T47D (cell line): ENCODE measurements around the gene ZNF638.

Experiments used
- DNase-seq, 2 experiments: peaks; one replicate each; pipeline versions ENCODE4 v3.0.0 to v3.0.0-alpha.2; 2011 to 2012; ENCODE audit warnings: low read depth in 1 of 2, low spot score in 1 of 2
- JUND ChIP-seq: IDR thresholded peaks from 2 replicates; pipeline ENCODE4 v1.6.1; 2012; ENCODE audit warnings: low read depth
- in situ Hi-C: cut with HindIII; loops from 2 replicates; pipeline ENCODE4 v1.10.0; 2016; ENCODE audit warnings: low sequenced_read_pairs, low pct_unique_long_range_greater_than_20kb

Gene ZNF638

DNA sequence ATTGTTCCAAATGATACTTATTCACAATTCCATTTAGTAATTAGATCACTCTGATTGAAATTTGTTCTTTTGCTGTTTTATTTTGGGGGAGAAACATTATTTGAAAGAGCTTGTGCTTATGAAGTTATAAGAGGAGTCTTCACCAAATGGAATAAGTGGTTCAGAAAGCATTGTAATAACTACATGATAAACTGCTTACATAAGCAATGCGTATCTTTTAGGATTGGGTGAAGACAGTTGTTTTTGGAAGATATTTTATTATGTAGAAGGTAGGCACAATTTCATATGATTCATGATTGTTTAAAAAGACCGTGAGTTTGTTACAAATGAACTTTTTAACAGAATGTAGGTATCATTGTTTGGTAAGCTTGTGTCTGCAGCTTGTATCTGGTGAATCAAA is 14.5 kb downstream of the ZNF638 start:
- TF ChIP-seq JUND: no peak
- in situ Hi-C loops: no loop called here
- DNase-seq: no peak

DNA sequence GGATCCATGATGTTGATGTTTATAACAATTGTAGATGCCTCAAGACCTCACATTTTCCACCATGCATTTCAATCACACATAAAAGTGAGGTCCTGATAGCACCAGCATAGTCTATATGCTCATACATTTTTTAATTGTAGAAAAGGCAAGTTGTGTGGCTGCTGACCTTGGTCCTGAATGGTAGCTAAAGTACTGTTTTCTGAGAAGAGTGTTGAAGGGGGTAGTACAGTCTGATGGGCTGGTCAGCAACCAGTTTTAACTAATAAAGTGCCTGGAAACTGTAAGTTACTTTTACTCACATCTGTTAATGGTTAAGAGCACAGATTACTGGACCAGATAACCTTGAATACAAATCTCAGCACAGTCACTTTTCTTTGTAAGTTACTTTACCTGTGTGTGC is 15.9 kb downstream of the ZNF638 start:
- no peak for TF ChIP-seq JUND
- in situ Hi-C loops: no loop called here
- peak in 1 of 2 experiments; percentile 27 for DNase-seq

- TF ChIP-seq JUND: no peak
- in situ Hi-C loops: no loop called here
- DNase-seq: peak in 1 of 2 experiments; percentile 58
Measured at GRCh38 chr2:71348302-71348701, 16.7 kb downstream of the ZNF638 start.

DNA sequence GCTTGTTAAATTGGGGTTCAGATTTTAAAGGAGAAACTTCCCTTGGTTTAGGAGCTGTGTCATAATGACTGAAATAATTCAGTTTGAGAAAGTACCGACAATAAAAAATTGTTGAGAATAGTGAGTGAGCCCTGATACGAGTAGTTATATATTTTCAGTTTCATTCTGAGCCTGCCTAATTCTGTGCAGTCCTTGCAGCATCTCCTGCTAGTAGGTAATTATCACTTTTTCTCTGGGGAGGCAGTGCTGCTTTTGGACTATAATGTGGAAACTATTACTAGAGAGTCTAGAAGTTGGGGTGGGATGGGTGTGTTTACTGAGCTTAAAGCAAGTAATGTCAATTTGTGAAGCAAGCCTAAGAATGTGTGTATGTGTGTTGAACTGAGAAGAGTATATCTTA is 21.7 kb downstream of the ZNF638 start:
- in situ Hi-C loops: no loop called here
- DNase-seq: no peak
- TF ChIP-seq JUND: no peak

GRCh38 chr2:71358931-71359671 is 27.5 kb downstream of the ZNF638 start:
- in situ Hi-C loops: no loop called here
- no peak for TF ChIP-seq JUND
- no peak for DNase-seq

DNA sequence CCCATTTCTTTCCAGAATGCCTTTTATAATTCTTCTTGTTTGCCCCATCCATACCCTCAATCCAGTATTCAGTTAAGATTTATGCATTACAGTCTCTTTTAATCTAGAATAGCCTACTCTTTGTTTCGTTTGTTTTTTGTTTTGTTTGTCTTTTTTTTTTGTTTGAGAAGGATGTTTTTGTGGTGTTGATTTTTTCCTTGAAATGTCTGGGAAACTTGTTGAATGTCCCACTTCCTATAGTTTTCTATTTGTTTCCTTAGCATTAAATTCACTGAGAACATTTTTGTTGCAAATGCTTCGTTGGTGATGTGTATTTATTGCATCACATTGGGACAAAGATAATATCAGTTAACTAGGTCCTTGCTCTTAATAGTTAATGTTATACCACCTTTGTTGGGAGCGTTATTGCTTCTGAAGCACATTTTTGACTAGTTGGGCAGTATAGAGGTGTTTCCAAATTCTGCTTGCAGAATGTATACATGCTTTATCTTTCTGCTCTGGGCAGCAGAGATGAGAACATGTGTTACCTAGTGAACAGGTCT is 28.9 kb downstream of the ZNF638 start:
- no peak for TF ChIP-seq JUND
- in situ Hi-C loops: no loop called here
- DNase-seq: no peak

DNA sequence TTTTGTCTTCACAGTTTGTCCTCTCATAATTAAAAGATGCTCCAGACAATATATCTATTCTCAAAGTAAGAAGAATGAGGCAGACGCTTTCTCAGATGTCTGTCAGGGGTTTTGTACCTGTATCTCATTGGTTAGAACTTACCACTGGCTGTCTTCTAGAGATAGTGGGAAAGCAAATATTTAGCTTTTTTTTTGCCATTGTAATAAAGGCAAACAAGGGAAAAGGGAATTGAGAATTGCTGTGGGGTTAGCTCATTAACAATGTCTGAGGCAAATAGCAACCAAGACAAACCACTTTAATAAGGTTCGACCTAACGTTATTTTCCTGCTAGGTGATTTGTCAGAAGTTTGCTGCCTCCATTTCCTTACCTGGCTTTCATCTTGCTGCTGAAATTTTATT is 30.0 kb downstream of the ZNF638 start:
- no peak for TF ChIP-seq JUND
- no peak for DNase-seq
- in situ Hi-C loops: no loop called here

- in situ Hi-C loops: no loop called here
- TF ChIP-seq JUND: no peak
- DNase-seq: no peak
Measured at GRCh38 chr2:71362447-71362846, 30.9 kb downstream of the ZNF638 start.

DNA sequence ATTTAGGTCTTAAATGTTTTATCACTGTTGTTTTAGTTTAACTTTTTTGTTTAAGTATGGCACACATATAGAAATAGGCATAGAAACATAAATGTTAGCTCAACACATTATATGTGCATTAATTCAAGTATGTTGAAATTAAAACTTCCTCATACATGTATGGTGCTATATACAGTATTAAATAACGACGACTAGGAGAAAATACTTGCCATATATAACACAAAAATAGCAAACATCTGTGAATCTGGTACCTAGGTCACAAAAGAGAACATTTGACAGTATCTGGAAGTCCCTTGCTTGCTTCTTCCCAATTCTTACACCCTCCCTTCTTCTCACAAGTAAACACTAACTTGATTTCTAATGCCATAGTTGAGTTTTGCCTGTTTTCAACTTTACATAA is 38.4 kb downstream of the ZNF638 start:
- no peak for TF ChIP-seq JUND

GRCh38 chr2:71372042-71372441 is 40.5 kb downstream of the ZNF638 start:
- TF ChIP-seq JUND: no peak
- DNase-seq: no peak
- in situ Hi-C loops: no loop called here

More for the DNA sequence above, 38.4 kb downstream of the ZNF638 start:
- in situ Hi-C loops: no loop called here
- DNase-seq: no peak

DNA sequence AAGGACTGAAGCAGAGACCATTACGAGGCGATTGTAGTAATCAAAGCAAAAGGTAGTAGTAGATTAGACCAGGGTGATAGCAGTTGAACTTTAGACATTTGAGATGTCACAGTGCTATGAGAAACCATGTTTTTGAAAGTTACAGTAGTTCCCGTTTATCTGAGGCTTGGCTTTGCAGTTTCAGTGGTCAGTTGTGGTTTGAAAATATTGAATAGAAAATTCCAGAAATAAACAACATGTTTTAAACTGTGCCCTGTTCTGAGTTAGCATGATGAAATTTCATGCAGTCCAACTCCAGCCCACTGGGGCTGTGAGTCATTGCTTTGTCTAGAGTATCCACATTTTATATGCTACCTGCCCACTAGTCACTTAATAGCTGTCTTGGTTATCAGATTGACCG is 47.5 kb downstream of the ZNF638 start:
- DNase-seq: no peak
- in situ Hi-C loops: no loop called here

GRCh38 chr2:71380665-71381064 is 49.1 kb downstream of the ZNF638 start:
- TF ChIP-seq JUND: no peak
- no peak for DNase-seq
- in situ Hi-C loops: no loop called here

More for the DNA sequence above, 47.5 kb downstream of the ZNF638 start:
- TF ChIP-seq JUND: no peak

DNA sequence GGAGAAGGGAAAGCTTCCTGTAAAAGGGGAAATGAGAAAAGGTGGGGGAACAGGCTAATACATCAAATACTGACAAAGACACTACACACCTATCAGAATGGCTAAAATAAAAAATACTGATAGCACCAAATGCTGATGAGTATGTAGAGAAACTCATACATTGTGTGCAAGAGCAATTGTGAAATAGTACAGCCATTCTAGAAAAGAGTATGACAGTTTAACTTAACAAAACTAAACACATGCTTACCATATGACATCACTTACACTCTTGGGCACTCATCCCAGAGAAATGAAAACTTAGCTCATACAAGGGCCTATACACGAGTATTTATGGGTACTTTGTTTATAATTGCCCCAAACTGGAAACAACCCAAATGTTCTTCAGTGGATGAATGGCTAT is 53.4 kb downstream of the ZNF638 start:
- no peak for DNase-seq
- in situ Hi-C loops: no loop called here
- no peak for TF ChIP-seq JUND

DNA sequence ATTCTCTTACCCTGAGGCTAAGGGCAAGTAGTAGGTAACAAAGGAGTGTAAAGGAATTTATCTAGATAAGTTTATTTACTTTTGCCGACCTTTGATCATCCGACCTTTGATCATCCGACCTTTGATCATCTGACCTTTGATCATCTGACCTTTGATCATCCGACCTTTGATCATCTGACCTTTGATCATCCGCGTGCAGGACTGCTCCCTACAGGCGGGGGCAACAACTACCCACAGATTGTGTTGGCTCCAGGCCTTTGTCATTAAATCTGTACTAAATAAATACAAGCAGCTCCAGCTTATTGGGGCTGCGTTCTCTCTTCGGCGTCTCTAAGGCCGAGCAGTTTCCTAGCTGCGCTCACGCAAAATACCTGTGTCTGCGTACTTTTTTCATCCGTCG is 56.6 kb downstream of the ZNF638 start:
- in situ Hi-C loops: no loop called here
- DNase-seq: no peak
- no peak for TF ChIP-seq JUND
